GM18505 (cell line): ENCODE measurements around the gene METAP2.

Experiments used
- ATAC-seq: cut with Tn5 transposase; IDR thresholded peaks from one replicate; pipeline ENCODE4 v1.9.1; 2021; ENCODE audit not compliant: unreplicated experiment
- POLR2A ChIP-seq: IDR thresholded peaks from 4 replicates; pipeline ENCODE4 v1.6.1; 2011; ENCODE audit warnings: borderline replicate concordance; ENCODE audit not compliant: insufficient read depth, insufficient read length; ENCODE audit errors: extremely low read depth

METAP2 gene

DNA sequence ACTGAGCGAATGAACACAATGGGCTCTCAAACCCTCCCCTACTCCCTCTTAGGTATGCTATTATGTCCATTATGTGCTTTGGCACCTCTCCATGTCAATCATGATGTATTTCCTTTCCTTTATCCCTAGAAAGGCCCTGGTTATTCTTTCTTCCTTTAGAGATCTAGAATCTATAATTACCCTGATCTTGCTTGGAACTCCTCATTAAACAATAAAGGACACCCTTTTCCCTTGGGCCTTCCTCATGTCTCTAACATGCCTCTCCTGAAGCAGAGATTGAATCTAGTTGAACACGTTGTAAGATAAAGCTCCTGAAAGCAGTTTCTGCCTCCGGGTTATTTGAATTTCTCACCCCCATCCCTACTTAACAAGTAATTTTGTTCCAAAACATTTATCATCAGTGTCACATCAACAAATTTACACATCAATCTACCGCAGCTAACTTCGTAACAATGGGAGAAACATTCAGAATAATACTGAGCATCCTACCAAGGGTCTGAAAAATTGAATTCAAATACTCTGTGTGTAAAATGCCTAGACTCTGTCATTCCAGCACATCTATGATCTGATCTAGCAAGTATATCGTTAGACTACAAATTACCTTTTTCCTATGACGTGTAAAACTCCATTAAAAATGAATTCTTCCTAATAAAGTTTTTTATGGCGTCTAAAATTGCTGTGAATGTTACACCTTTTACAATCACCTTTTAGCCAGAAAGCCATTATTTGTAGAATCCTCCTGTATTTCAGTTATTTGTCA is 72.0 kb downstream of the METAP2 start:
- no peak for ATAC-seq
- TF ChIP-seq POLR2A: no peak

- no peak for ATAC-seq
- TF ChIP-seq POLR2A: no peak
These were observed 72.5 kb downstream of the METAP2 start for GRCh38 chr12:95546491-95546813.

- no peak for ATAC-seq
- TF ChIP-seq POLR2A: no peak
These were observed 73.6 kb downstream of the METAP2 start for GRCh38 chr12:95547522-95548055.

DNA sequence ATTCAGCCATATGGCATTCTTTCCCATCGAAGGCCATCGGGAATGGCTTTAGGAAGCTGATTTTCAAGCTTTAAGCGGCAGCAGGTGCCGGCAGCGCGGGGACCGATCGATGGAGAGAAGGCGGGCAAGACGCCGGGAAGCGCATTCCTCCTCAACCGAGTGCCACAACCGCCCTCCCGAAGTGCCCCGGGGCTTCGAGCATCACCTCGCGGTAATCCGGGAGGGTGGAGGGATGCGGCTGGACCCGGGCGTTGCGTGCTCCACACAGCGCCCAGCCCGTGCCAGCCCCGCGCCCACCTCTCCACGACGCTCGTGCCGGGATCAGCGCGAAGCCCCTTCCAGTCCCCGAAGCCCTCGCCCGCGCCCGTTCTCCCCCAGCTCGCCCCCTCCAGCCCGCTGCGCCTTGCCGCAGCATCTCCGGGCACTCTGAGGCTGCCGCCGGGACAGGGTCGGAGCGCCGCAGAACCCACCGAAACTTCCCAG is 74.1 kb downstream of the METAP2 start:
- TF ChIP-seq POLR2A: no peak
- no peak for ATAC-seq

- ATAC-seq: no peak
- TF ChIP-seq POLR2A: no peak
These were observed 74.8 kb downstream of the METAP2 start for GRCh38 chr12:95548539-95549391.

GRCh38 chr12:95549392-95550084 is 75.6 kb downstream of the METAP2 start:
- no peak for ATAC-seq

DNA sequence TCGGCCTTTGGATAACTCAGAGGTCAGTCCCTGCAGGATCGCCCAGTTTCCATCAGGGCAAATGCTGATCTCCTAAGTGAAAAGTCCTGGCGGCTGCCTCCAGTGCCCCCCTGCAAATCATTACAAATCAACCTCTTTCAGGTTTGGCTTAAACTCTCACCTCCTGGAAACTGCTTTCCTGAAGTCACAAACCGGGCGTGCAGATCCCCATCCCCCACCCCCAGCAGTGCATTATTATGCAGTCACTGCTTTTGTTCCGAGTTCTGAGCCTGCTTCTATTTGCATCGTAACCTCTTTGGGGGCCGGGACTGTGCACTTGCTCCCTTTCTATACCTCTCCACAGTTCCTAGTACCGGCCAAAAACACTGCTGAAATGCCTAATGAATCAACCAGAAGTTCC is 77.4 kb downstream of the METAP2 start, which contains the start of gene USP44:
TSS of gene USP44 (minus strand) at position 172 of the 400 bp plus-strand sequence. CDS start 17,220 bp downstream, outside the sequence.
- no peak for ATAC-seq
- TF ChIP-seq POLR2A: no peak

More at GRCh38 chr12:95549392-95550084, 75.6 kb downstream of the METAP2 start:
- TF ChIP-seq POLR2A: no peak

- no peak for TF ChIP-seq POLR2A
These were observed 78.1 kb downstream of the METAP2 start for GRCh38 chr12:95551913-95552516.

DNA sequence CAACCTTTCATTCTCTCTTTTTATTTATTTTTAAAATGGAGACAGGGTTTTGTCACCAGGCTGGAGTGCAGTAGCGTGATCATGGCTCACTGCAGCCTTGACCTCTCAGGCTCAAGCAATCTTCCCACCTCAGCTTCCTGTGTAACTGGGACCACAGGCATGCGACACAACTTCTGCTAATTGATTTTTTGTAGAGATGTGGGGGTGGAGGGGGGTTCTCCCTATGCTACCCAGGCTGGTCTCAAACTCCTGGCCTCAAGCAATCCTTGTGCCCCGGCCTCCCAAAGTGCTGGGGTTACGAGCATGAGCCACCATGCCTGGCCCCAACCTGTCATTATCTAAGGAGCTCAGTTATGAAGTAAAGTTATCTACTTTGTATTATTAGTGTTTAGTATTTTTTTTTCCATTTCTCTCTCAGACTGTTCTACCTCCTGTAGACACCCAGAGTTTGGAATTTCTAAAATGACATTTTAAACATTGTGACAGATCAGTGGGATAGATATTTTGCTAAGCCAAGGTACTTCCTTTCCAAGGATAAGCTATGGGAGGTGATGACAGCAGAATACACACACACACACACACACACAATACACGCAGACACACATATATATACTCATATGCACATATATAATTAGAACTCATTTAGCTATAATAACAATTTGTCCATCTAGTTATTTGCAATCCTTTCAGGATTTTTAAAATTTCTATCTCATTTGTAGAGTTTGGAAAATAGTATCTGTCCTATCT is 79.4 kb downstream of the METAP2 start:
- no peak for TF ChIP-seq POLR2A
- no peak for ATAC-seq

More at GRCh38 chr12:95551913-95552516, 78.1 kb downstream of the METAP2 start:
- ATAC-seq: no peak

DNA sequence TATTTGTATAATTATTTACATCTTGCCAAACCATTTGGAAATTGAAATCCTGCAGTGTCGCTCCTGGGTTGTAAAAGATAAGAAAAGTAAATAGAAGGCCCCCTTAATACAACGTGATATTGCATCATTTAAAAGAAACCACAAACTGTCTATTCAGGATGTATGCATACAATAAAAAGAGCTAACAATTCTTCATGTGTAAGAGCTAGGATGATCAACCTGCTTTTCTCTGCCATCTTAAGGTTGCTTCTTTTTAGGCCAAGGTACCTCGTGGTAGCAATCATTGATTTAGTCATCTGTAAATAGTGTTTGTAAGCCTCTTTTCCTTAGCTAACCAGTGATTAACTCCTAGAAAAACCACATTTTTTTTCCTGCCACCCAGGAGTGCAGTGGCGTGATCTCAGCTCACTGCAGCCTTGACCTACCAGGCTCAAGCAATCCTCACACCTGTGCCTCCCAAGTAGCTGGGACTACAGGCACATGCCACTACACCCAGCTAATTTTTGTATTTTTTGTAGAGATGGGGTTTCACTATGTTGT is 80.7 kb downstream of the METAP2 start:
- ATAC-seq: no peak
- TF ChIP-seq POLR2A: no peak

GRCh38 chr12:95557625-95558024 is 83.7 kb downstream of the METAP2 start:
- no peak for TF ChIP-seq POLR2A
- no peak for ATAC-seq
